Immature natural killer cell (primary cell): ENCODE data around the gene FNBP1. TPM values are rescaled to one million over a fixed set of nuclear protein-coding genes. Genes with fewer than 3 reads are reported as not detected.

Experiments
- DNase-seq, 3 donors: peaks; one replicate each; pipeline ENCODE4 v3.0.0; 2022; ENCODE audit warnings: mixed read lengths in 1 of 3
- H3K27ac Mint-ChIP-seq, 6 donors: one replicate each; pipeline ENCODE4 v1.8.0; 2020; ENCODE audit warnings: mixed read lengths in 6 of 6, mild to moderate bottlenecking in 5 of 6, inconsistent platforms in 4 of 6, moderate library complexity in 3 of 6
- H3K27me3 Mint-ChIP-seq, 3 donors: one replicate each; pipeline ENCODE4 v1.8.0; 2020 to 2021; ENCODE audit warnings: low read depth in 3 of 3, mild to moderate bottlenecking in 3 of 3, mixed read lengths in 3 of 3, moderate library complexity in 3 of 3, inconsistent platforms in 1 of 3
- H3K36me3 Mint-ChIP-seq, 3 donors: one replicate each; pipeline ENCODE4 v1.8.0; 2020; ENCODE audit warnings: mixed read lengths in 3 of 3, inconsistent platforms in 2 of 3, mild to moderate bottlenecking in 2 of 3
- H3K4me1 Mint-ChIP-seq, 2 donors: one replicate each; pipeline ENCODE4 v1.8.0; 2020; ENCODE audit warnings: inconsistent platforms in 2 of 2, mild to moderate bottlenecking in 2 of 2, mixed read lengths in 2 of 2, moderate library complexity in 1 of 2
- H3K4me3 Mint-ChIP-seq, 5 donors: one replicate each; pipeline ENCODE4 v1.8.0; 2020; ENCODE audit warnings: mild to moderate bottlenecking in 5 of 5, mixed read lengths in 5 of 5, inconsistent platforms in 3 of 5, moderate library complexity in 3 of 5
- H3K9me3 Mint-ChIP-seq, 6 donors: one replicate each; pipeline ENCODE4 v1.8.0; 2020; ENCODE audit warnings: mild to moderate bottlenecking in 6 of 6, mixed read lengths in 6 of 6, inconsistent platforms in 4 of 6, moderate library complexity in 3 of 6
- polyA plus RNA-seq, 3 donors: library from polyadenylated mRNA; unstranded; fragments of 300-500 nt; fragmentation: Illumina TruSeq; gene quantifications; one replicate each; pipeline ENCODE4 v1.2.3, GENCODE V29; 2021

The FNBP1 gene
- polyA plus RNA-seq, 3 donors from 2014 or later, result 113 to 136 (median 135) TPM

DNA sequence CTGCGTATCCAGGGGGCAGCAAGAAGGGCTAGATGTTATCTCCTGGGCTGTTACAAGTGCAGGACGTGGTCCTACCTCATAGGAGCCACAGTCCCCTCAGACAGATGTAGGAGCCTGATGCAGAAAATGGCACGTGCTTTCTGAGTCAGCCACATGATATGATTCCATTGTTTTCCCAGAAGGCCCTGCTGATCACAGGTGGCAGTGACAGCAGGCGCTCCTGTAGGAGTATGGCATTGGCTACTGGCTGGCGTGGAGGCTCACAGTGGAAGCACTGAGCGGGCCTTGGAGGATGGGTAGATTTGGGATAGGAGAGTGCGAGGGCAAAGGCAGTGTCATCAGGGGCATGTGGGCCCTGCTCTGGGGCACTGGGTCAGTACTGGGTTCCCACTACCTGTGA lies 185.8 kb downstream of the FNBP1 start:
- H3K4me1 Mint-ChIP-seq, result peaks cover 37 to 48% of the 10 kb centered on the region in 2 donors
- peaks cover 24 to 57% (median 39%) of the 10 kb centered on the region in 3 donors for H3K36me3 Mint-ChIP-seq
- H3K27ac Mint-ChIP-seq, result peak overlapping the region in 1 of 6 donors; percentile 40
- H3K27me3 Mint-ChIP-seq, result peaks cover 2 to 9% (median 4%) of the 10 kb centered on the region in 3 donors
- H3K9me3 Mint-ChIP-seq, result no peaks in the 10 kb centered on the region
- H3K4me3 Mint-ChIP-seq, result no peak overlapping the region
- no peak for DNase-seq

DNA sequence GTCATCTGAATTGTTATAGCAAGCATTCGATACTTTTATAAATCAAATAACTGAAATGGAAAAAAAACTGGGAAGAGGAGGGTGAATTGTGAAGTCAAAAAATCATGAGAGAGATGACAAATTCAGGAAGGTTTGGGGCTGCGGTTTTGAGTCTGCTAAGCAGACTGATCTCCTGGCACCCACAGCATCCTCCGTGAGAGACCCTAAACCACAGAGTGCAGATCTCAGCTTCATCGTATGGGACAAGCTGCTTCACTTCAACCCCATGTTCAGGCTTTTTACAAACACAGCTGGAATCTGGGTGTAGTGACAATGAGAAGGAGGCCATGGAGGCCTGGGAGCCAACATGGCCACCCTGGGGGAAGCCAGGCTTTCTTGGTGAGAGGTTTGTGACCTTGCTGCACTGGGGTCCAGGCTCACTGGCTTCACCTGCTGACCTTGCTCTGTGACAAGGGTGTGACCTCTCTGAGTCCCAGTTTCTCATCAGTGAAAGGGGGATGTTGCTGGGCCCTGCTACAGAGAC lies 188.3 kb downstream of the FNBP1 start:
- peak; percentile 43 to 55 (median 47) for DNase-seq
- peaks cover 33 to 44% of the 10 kb centered on the region in 2 donors for H3K4me1 Mint-ChIP-seq
- peaks cover 30 to 66% (median 50%) of the 10 kb centered on the region in 3 donors for H3K36me3 Mint-ChIP-seq

GRCh38 chr9:129853614-129854013 lies 189.4 kb downstream of the FNBP1 start:
- peak overlapping the region in 3 of 5 donors; percentile 14 to 77 (median 45) for H3K4me3 Mint-ChIP-seq
- H3K9me3 Mint-ChIP-seq, result no peaks in the 10 kb centered on the region
- DNase-seq, result no peak
- H3K4me1 Mint-ChIP-seq, result peaks cover 33 to 46% of the 10 kb centered on the region in 2 donors
- peaks cover 30 to 64% (median 50%) of the 10 kb centered on the region in 3 donors for H3K36me3 Mint-ChIP-seq
- H3K27me3 Mint-ChIP-seq, result peaks cover 2 to 4% (median 3%) of the 10 kb centered on the region in 3 donors
- peak overlapping the region in 2 of 6 donors; percentile 28 to 60 for H3K27ac Mint-ChIP-seq

More for the DNA sequence above, 188.3 kb downstream of the FNBP1 start:
- Mint-ChIP-seq H3K27ac (peak overlapping the region; percentile 3 to 77 (median 46)), H3K4me3 (peak overlapping the region; percentile 15 to 77 (median 62)), H3K9me3 (no peaks in the 10 kb centered on the region), H3K27me3 (peaks cover 2 to 6% (median 4%) of the 10 kb centered on the region in 3 donors)

DNA sequence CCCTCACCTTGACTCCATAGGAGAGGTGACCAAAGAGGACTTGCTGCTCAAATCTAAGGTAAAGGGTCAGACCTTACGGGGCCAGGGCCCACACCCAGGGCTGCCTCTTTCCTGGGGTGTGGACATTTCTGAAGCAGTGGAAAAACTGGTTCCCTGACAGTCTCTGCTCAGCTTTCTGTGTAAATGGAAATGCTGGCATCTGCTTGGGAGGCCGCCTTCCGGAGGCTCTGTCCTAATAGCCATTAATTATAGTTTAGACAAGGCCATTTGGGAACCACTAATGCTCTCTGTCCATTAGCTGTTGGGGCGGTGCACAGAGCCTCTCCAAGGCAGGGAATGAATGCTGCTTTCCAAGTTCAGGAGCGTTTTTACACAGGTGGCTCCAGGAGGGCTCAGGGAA lies 190.4 kb downstream of the FNBP1 start:
- no peak for DNase-seq
- H3K36me3 Mint-ChIP-seq, result peaks cover 30 to 56% (median 50%) of the 10 kb centered on the region in 3 donors
- no peaks in the 10 kb centered on the region for H3K9me3 Mint-ChIP-seq
- no peak overlapping the region for H3K4me3 Mint-ChIP-seq
- H3K4me1 Mint-ChIP-seq, result peaks cover 33 to 46% of the 10 kb centered on the region in 2 donors
- no peak overlapping the region for H3K27ac Mint-ChIP-seq
- peaks cover 2 to 4% (median 2%) of the 10 kb centered on the region in 3 donors for H3K27me3 Mint-ChIP-seq

DNA sequence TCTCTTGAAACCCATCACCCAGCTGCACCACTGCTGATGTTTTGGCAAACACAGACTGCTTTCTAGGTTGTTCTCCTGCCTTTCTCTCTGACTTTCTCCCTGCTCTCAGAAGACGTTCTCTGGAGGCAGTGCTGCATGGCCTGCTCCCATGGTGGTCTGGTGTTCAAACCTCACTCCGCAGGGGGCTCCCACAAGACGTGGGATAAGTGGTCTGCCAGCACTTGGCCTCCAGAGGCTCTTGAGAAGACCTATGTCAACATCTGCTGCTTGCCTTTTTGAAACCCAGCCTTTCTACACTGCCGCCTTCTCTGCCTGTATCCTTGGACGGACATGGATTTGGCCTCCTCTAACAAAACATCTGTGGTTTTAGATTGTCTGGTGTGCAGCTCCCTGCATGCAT lies 191.2 kb downstream of the FNBP1 start:
- H3K4me1 Mint-ChIP-seq, result peaks cover 33 to 46% of the 10 kb centered on the region in 2 donors
- no peaks in the 10 kb centered on the region for H3K9me3 Mint-ChIP-seq
- H3K27ac Mint-ChIP-seq, result peak overlapping the region in 1 of 6 donors; percentile 55
- peaks cover 30 to 57% (median 45%) of the 10 kb centered on the region in 3 donors for H3K36me3 Mint-ChIP-seq
- no peak for DNase-seq
- H3K27me3 Mint-ChIP-seq, result peaks cover 0 to 4% (median 2%) of the 10 kb centered on the region in 3 donors
- no peak overlapping the region for H3K4me3 Mint-ChIP-seq

DNA sequence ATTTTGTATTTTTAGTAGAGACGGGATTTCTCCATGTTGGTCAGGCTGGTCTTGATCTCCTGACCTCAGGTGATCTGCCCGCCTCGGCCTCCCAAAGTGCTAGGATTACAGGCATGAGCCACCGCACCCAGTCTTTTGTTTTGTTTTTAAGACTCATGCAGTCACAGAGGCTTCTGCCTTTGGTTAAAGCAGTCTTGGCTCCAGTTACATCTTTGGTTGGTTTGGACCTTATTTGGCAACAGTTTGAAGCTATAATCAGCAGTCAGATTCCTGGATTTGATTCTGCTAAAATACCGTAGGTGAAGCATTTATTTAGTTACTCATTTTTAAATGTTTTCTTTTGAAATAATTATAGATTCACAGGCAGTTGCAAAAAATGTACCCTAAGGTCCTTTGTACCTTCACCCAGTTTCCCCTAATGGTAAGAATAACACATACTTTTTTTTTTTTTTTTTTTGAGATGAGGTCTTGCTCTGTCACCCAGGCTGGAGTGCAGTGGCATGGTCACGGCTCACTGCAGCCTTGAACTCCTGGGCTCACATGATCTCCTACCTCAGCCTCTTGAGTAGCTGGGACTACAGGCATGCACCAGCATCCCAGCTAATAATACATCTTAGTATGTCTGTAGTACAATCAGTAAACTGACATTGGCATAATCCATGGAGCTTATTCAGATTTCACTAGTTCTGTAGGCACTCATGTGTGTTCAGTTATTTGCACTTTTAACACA lies 192.0 kb downstream of the FNBP1 start:
- Mint-ChIP-seq H3K27ac (peak overlapping the region in 1 of 6 donors; percentile 12), H3K4me1 (peaks cover 28 to 38% of the 10 kb centered on the region in 2 donors), H3K27me3 (peaks cover 0 to 4% (median 2%) of the 10 kb centered on the region in 3 donors), H3K4me3 (no peak overlapping the region), H3K36me3 (peaks cover 29 to 51% (median 44%) of the 10 kb centered on the region in 3 donors), H3K9me3 (no peaks in the 10 kb centered on the region)
- no peak for DNase-seq

- Mint-ChIP-seq H3K4me3 (no peak overlapping the region), H3K4me1 (peaks cover 26 to 36% of the 10 kb centered on the region in 2 donors), H3K27ac (peak overlapping the region in 2 of 6 donors; percentile 9 to 31), H3K36me3 (peaks cover 22 to 43% (median 38%) of the 10 kb centered on the region in 3 donors), H3K27me3 (peaks cover 0 to 2% (median 2%) of the 10 kb centered on the region in 3 donors), H3K9me3 (no peaks in the 10 kb centered on the region)
- DNase-seq, result no peak
Observed at GRCh38 chr9:129849901-129850300, 193.1 kb downstream of the FNBP1 start.

GRCh38 chr9:129848712-129849441 lies 194.1 kb downstream of the FNBP1 start:
- Mint-ChIP-seq H3K4me3 (no peak overlapping the region), H3K27me3 (peaks cover 0 to 2% (median 0%) of the 10 kb centered on the region in 3 donors), H3K27ac (no peak overlapping the region), H3K4me1 (peaks cover 15 to 27% of the 10 kb centered on the region in 2 donors), H3K9me3 (no peaks in the 10 kb centered on the region), H3K36me3 (peaks cover 12 to 33% (median 29%) of the 10 kb centered on the region in 3 donors)
- no peak for DNase-seq

GRCh38 chr9:129845373-129845772 lies 197.6 kb downstream of the FNBP1 start:
- peak overlapping the region in 5 of 6 donors; percentile 71 to 88 (median 79) for H3K27ac Mint-ChIP-seq
- peaks cover 15 to 32% of the 10 kb centered on the region in 2 donors for H3K4me1 Mint-ChIP-seq
- H3K27me3 Mint-ChIP-seq, result no peaks in the 10 kb centered on the region
- DNase-seq, result no peak
- peaks cover 0 to 10% (median 7%) of the 10 kb centered on the region in 3 donors for H3K36me3 Mint-ChIP-seq
- no peaks in the 10 kb centered on the region for H3K9me3 Mint-ChIP-seq
- no peak overlapping the region for H3K4me3 Mint-ChIP-seq

GRCh38 chr9:129841071-129841470 lies 201.9 kb downstream of the FNBP1 start:
- Mint-ChIP-seq H3K27me3 (no peaks in the 10 kb centered on the region), H3K36me3 (peaks cover 0 to 5% (median 5%) of the 10 kb centered on the region in 3 donors), H3K4me3 (peak overlapping the region in 1 of 5 donors; percentile 17)

DNA sequence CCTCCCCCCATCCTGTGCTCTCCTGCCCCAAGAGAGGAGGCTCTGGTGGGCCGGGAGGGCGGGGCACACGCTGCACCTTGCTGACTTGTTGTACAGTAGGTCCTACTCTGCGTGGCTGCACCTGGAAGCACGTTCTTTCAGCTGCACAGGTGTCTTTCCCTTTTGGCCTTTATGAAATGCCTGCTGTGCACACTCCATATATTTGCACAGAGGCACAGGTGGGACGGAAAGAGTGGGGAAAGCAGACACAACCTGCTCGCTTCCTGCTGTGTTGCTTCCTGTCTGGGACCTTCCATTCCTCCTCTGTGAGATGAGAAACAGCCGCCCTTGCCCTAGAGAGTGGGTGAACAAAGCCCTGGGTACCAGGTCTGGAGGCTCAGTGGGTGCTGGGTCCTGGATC lies 203.0 kb downstream of the FNBP1 start:
- H3K4me3 Mint-ChIP-seq, result no peak overlapping the region
- peaks cover 0 to 6% (median 6%) of the 10 kb centered on the region in 3 donors for H3K27me3 Mint-ChIP-seq
- H3K36me3 Mint-ChIP-seq, result peaks cover 0 to 5% (median 5%) of the 10 kb centered on the region in 3 donors
- H3K27ac Mint-ChIP-seq, result peak overlapping the region in 1 of 6 donors; percentile 49
- peaks cover 44 to 59% of the 10 kb centered on the region in 2 donors for H3K4me1 Mint-ChIP-seq
- H3K9me3 Mint-ChIP-seq, result no peaks in the 10 kb centered on the region
- no peak for DNase-seq

More at GRCh38 chr9:129841071-129841470, 201.9 kb downstream of the FNBP1 start:
- Mint-ChIP-seq H3K27ac (peak overlapping the region in 4 of 6 donors; percentile 4 to 66 (median 54)), H3K9me3 (no peaks in the 10 kb centered on the region), H3K4me1 (peaks cover 43 to 59% of the 10 kb centered on the region in 2 donors)
- DNase-seq, result no peak

- Mint-ChIP-seq H3K36me3 (peaks cover 0 to 5% (median 5%) of the 10 kb centered on the region in 3 donors), H3K9me3 (no peaks in the 10 kb centered on the region), H3K4me3 (no peak overlapping the region)
Observed at GRCh38 chr9:129839324-129840023, 203.5 kb downstream of the FNBP1 start.

More at GRCh38 chr9:129839324-129840023, 203.5 kb downstream of the FNBP1 start:
- peaks cover 48 to 63% of the 10 kb centered on the region in 2 donors for H3K4me1 Mint-ChIP-seq
- no peak for DNase-seq
- H3K27me3 Mint-ChIP-seq, result peaks cover 0 to 11% (median 9%) of the 10 kb centered on the region in 3 donors
- H3K27ac Mint-ChIP-seq, result peak overlapping the region in 3 of 6 donors; percentile 51 to 79 (median 64)
